AG10803 (cell line): ENCODE data around the gene CLIP4.

Experiments
- DNase-seq: peaks from one replicate; pipeline ENCODE4 v3.0.0; 2010; ENCODE audit warnings: low read depth
- H3K4me3 ChIP-seq: 2 replicates; pipeline ENCODE4 v1.5.1; 2011; ENCODE audit warnings: mild to moderate bottlenecking, low read length, control low read depth
- TF ChIP-seq, protein P1 (sequence below): conservative IDR thresholded peaks from 2 replicates; pipeline ENCODE4 v1.5.1; 2011; ENCODE audit warnings: mild to moderate bottlenecking, low read length, control low read depth, inconsistent platforms

The CLIP4 gene

DNA sequence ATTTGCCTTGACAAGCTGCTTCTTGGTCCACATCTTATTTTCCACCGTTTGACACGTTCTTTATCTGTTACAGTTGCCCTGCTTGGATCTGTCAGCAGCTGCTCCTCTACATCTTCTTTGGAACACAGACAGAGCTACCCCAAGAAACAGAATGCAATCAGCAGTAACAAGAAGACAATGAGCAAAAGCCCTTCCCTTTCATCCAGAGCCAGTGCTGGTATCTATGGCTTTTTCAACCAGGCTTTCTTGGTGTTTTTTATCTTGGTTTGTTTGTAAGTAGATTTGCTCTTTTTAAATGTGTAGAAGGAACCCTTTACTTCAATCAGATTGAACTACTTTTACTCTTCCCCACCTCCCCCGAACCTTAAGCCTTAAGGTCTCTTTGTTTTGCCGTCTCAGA lies 41.9 kb downstream of the CLIP4 start:
- TF ChIP-seq, protein P1, sequence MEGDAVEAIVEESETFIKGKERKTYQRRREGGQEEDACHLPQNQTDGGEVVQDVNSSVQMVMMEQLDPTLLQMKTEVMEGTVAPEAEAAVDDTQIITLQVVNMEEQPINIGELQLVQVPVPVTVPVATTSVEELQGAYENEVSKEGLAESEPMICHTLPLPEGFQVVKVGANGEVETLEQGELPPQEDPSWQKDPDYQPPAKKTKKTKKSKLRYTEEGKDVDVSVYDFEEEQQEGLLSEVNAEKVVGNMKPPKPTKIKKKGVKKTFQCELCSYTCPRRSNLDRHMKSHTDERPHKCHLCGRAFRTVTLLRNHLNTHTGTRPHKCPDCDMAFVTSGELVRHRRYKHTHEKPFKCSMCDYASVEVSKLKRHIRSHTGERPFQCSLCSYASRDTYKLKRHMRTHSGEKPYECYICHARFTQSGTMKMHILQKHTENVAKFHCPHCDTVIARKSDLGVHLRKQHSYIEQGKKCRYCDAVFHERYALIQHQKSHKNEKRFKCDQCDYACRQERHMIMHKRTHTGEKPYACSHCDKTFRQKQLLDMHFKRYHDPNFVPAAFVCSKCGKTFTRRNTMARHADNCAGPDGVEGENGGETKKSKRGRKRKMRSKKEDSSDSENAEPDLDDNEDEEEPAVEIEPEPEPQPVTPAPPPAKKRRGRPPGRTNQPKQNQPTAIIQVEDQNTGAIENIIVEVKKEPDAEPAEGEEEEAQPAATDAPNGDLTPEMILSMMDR = no peak
- DNase-seq = no peak
- no peak overlapping the region for H3K4me3 ChIP-seq

DNA sequence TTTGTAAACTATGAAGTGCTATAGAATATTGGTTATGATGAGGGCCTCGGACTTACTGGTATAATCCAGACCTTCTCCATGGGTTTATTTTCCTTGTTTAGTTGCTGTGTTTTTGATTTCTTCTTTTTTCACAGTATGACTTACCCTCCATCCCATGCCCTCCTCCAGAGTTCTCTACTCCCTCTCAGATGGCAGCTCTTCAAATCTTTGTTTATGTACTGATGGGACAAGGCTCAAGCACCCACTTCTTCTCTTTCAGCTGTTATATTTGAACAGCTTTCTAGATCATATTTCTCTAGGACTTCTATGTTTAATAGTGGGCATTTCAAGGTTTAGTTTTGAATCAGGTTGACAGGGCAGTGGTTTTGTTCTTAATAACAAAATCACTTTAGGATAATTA lies 43.9 kb downstream of the CLIP4 start:
- H3K4me3 ChIP-seq = no peak overlapping the region
- no peak for DNase-seq
- TF ChIP-seq, protein P1 = no peak

DNA sequence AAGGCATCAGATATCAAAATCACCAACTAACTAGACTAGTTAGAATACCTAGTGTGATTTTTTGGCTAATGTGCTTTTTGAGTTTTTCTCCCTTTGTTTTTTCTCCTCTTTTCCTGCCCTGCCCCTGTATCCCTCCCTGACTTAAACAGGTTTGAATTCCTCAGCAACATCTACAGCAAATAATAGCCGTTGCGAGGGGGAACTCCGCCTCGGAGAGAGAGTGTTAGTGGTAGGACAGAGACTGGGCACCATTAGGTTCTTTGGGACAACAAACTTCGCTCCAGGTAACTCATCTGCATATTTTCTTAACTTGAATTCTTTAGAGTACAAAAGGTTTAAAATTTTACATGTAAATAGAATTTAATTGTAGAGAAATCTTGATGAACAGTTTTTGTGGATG lies 45.0 kb downstream of the CLIP4 start:
- TF ChIP-seq, protein P1 = no peak
- no peak overlapping the region for H3K4me3 ChIP-seq
- DNase-seq = no peak

DNA sequence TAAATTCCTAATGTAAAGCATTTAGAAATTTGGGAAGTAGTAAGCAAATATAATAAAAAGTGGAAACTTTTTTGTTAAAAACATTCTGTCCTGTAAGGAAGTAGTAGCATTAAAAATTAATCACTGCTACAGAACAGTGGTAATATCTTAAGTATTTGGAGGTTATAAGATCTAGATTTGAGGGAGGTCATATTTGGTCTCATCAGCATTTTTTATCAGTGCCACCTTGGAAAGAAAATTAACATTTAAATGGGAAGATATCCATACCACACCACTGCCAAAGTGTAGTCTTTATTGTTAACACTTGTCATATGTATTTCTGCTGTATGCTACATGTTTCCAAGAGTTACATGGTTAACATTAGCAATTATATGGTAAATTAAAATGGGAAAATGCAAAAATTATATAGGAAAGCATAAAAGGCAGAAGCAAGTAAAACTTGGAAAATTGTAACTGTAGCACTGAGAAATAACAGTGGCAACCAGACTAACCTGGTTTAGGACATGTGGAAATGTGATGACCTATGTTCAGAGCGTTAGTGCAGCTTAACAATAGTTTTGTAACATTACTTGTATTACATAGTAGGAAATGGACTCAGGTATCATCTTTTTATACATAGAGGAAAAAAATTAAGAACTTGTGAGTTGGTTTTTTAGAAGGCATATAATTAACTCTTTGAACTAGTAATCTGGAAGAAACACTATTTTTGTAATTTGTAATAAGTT lies 47.2 kb downstream of the CLIP4 start:
- H3K4me3 ChIP-seq = no peak overlapping the region
- TF ChIP-seq, protein P1 = no peak
- DNase-seq = no peak

DNA sequence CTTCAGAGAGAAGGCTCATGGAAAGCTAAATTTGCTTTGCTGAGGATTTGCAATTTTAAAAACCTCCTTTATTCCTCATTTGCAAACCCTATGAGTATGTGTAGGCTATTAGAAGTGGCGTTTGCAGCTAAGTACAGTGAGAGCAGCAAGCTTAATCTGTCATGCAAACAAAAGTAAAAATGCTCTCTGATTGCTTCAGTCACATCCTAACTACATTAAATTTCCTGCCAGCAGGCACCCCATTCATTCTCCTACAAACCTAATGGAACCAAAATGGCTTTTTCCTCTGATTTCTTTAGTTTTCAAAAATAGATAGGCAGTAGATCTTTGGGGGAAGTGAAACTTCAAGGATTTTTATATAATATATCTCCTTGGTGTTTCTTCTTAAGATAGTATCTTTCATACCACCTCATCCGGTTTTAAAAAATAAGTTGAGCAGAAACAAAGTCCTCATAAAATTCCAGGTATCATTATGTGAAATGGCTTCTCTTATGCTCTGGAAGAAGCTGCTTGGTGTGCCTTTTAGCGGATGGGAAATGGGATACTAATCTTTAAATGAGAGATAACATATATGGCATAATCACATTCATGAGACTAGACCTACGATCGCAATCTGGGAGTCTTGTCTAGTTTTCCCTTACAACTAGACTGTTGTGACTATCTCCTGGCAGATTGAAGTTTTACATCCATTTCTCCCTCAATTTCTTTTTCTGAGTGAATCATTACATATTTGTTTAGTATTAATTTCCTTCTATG lies 49.1 kb downstream of the CLIP4 start:
- TF ChIP-seq, protein P1 = no peak

DNA sequence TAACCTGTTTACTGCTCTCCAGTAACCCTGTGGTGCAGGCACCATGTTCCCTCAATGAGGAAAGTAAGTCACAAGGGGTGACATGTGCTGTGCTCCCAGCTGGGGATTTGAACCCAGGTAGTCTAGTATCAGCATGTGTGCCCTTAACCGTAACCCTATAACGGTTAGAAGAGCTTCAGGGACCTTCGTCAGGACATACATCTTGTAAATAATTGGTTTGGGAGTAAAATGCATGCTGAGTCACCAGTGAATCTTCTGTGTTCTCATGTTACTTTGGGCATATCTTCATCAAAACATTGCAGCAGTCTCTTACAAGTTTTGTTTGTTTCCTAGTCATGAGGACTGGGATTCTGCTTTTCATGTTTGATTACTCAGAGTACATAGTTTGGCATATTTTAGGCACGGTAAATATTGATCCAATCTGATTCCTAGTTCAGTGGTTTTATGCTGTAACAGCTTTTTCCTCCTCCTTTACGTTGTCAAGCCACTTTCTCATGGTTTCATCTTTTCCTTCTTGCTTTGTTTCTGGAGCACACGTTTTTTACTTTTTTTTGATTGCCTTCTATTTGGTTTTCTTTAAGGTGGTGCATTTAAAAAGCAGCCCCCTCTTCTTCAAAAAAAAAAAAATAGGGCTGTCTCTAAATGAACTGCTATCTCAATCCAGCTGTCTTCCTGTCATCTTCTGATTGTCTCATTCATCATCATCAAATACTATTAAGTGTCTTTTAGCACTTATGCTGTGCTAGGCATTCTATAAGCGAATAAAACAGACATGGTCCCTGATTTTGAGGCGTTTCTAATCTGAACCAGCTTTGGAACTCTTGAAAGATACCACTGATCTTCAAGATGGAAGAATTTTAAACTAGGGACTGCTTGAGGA lies 50.4 kb downstream of the CLIP4 start:
- DNase-seq = peak; percentile 67
- no peak overlapping the region for H3K4me3 ChIP-seq
- TF ChIP-seq, protein P1 = no peak

More for the DNA sequence above, 49.1 kb downstream of the CLIP4 start:
- no peak overlapping the region for H3K4me3 ChIP-seq
- no peak for DNase-seq
